ENCODE results near the gene FAM174B.

- TF ChIP-seq SP1 (IDR thresholded peaks at IDR 0.05) (no peak), ATF3 (IDR thresholded peaks at IDR 0.05) (no peak), JUND (IDR thresholded peaks at IDR 0.05) (no peak), YY1 (IDR thresholded peaks at IDR 0.05) (no peak), MAX (IDR thresholded peaks at IDR 0.05) (no peak)
- TF ChIP-seq, protein P1, sequence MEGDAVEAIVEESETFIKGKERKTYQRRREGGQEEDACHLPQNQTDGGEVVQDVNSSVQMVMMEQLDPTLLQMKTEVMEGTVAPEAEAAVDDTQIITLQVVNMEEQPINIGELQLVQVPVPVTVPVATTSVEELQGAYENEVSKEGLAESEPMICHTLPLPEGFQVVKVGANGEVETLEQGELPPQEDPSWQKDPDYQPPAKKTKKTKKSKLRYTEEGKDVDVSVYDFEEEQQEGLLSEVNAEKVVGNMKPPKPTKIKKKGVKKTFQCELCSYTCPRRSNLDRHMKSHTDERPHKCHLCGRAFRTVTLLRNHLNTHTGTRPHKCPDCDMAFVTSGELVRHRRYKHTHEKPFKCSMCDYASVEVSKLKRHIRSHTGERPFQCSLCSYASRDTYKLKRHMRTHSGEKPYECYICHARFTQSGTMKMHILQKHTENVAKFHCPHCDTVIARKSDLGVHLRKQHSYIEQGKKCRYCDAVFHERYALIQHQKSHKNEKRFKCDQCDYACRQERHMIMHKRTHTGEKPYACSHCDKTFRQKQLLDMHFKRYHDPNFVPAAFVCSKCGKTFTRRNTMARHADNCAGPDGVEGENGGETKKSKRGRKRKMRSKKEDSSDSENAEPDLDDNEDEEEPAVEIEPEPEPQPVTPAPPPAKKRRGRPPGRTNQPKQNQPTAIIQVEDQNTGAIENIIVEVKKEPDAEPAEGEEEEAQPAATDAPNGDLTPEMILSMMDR (IDR thresholded peaks at IDR 0.05; ENCODE audit: low read depth, low read length, missing input control): no peak
Observed at GRCh38 chr15:92653366-92653765, 2.2 kb downstream of the FAM174B start.

Data from liver (tissue), 3 donors.